Liver (tissue), 9 donors: ENCODE data around the gene THSD4. TPM values are rescaled to one million over a fixed set of nuclear protein-coding genes. Genes with fewer than 3 reads are reported as not detected.

Experiments
- DNase-seq: peaks from one replicate; pipeline ENCODE4 v3.0.0-alpha.2; 2017; ENCODE audit warnings: low spot score
- H3K27ac ChIP-seq, 2 donors: one replicate each; pipeline ENCODE4 v1.7.0; 2013; ENCODE audit warnings: inconsistent platforms in 2 of 2, low read length in 2 of 2, control low read depth in 1 of 2, low read depth in 1 of 2, mild to moderate bottlenecking in 1 of 2
- H3K27me3 ChIP-seq, 4 donors: one replicate each; pipeline versions ENCODE4 v1.6.1 to v1.7.0; 2013; ENCODE audit warnings: low read length in 3 of 4, inconsistent platforms in 1 of 4, mild to moderate bottlenecking in 1 of 4, moderate library complexity in 1 of 4; ENCODE audit not compliant: control insufficient read depth in 4 of 4, insufficient read depth in 4 of 4
- H3K36me3 ChIP-seq, 4 donors: one replicate each; pipeline versions ENCODE4 v1.6.1 to v1.7.0; 2013; ENCODE audit warnings: low read length in 3 of 4, mild to moderate bottlenecking in 3 of 4, low read depth in 1 of 4, moderate library complexity in 1 of 4; ENCODE audit not compliant: control insufficient read depth in 4 of 4, insufficient read depth in 3 of 4
- H3K4me1 ChIP-seq, 4 donors: one replicate each; pipeline versions ENCODE4 v1.6.1 to v1.7.0; 2013; ENCODE audit warnings: low read length in 3 of 4, mild to moderate bottlenecking in 3 of 4, moderate library complexity in 1 of 4; ENCODE audit not compliant: control insufficient read depth in 4 of 4, insufficient read depth in 4 of 4
- H3K4me3 ChIP-seq, 3 donors: one replicate each; pipeline versions ENCODE4 v1.6.1 to v1.7.0; 2013; ENCODE audit warnings: low read length in 3 of 3, control low read depth in 1 of 3, low read depth in 1 of 3, mild to moderate bottlenecking in 1 of 3
- H3K9ac ChIP-seq, 2 donors: one replicate each; pipeline ENCODE4 v1.7.0; 2013; ENCODE audit warnings: low read length in 2 of 2, mild to moderate bottlenecking in 2 of 2, moderate library complexity in 2 of 2, control low read depth in 1 of 2, low read depth in 1 of 2
- H3K9me3 ChIP-seq, 4 donors: one replicate each; pipeline versions ENCODE4 v1.6.1 to v1.7.0; 2013; ENCODE audit warnings: low read length in 3 of 4; ENCODE audit not compliant: control insufficient read depth in 4 of 4
- CTCF ChIP-seq: fragments of 150-350 bp; IDR thresholded peaks from 2 replicates; pipeline ENCODE4 v1.5.1; 2017; ENCODE audit warnings: improper control_type of control experiment, low read depth, low read length; ENCODE audit not compliant: missing input control
- EGR1 ChIP-seq, 2 donors: IDR thresholded peaks; 2 replicates each; pipeline ENCODE4 v1.6.1; 2016 to 2018; ENCODE audit warnings: antibody characterized with exemption in 2 of 2, low read depth in 2 of 2
- FOXA1 ChIP-seq: IDR thresholded peaks from 2 replicates; pipeline ENCODE4 v1.6.1; 2016; ENCODE audit warnings: antibody characterized with exemption
- HNF4A ChIP-seq, 2 donors: conservative IDR thresholded peaks; 2 replicates each; pipeline ENCODE4 v1.6.1; 2016; ENCODE audit warnings: antibody characterized with exemption in 2 of 2, mild to moderate bottlenecking in 2 of 2
- HNF4G ChIP-seq: IDR thresholded peaks from 2 replicates; pipeline ENCODE4 v1.6.1; 2016; ENCODE audit warnings: antibody characterized with exemption
- JUND ChIP-seq, 2 donors: IDR thresholded peaks; 2 replicates each; pipeline ENCODE4 v1.6.1; 2016; ENCODE audit warnings: antibody characterized with exemption in 2 of 2
- MAX ChIP-seq: IDR thresholded peaks from 2 replicates; pipeline ENCODE4 v1.6.1; 2016; ENCODE audit warnings: antibody characterized with exemption
- NR2F2 ChIP-seq: IDR thresholded peaks from 2 replicates; pipeline ENCODE4 v1.6.1; 2016; ENCODE audit warnings: antibody characterized with exemption
- RAD21 ChIP-seq, 2 donors: IDR thresholded peaks; 2 replicates each; pipeline ENCODE4 v1.6.1; 2016; ENCODE audit warnings: antibody characterized with exemption in 2 of 2, mild to moderate bottlenecking in 2 of 2
- REST ChIP-seq: IDR thresholded peaks from 2 replicates; pipeline ENCODE4 v1.6.1; 2016; ENCODE audit warnings: antibody characterized with exemption, mild to moderate bottlenecking
- RXRA ChIP-seq, 2 donors: IDR thresholded peaks; 2 replicates each; pipeline ENCODE4 v1.6.1; 2017 to 2018; ENCODE audit warnings: antibody characterized with exemption in 2 of 2, mild to moderate bottlenecking in 1 of 2
- SP1 ChIP-seq: IDR thresholded peaks from 2 replicates; pipeline ENCODE4 v1.6.1; 2018; ENCODE audit warnings: antibody characterized with exemption, mild to moderate bottlenecking
- TAF1 ChIP-seq: conservative IDR thresholded peaks from 2 replicates; pipeline ENCODE4 v1.6.1; 2016; ENCODE audit warnings: antibody characterized with exemption, mild to moderate bottlenecking
- YY1 ChIP-seq: IDR thresholded peaks from 2 replicates; pipeline ENCODE4 v1.6.1; 2016; ENCODE audit warnings: antibody characterized with exemption, mild to moderate bottlenecking
- ZBTB33 ChIP-seq: IDR thresholded peaks from 2 replicates; pipeline ENCODE4 v1.6.1; 2016; ENCODE audit warnings: antibody characterized with exemption
- WGBS: extraction: QIAGEN DNeasy Blood & Tissue Kit; methylation state at CpG from one replicate; pipeline ENCODE4 v1.1.7; 2013; 5-methylcytosine and 5-hydroxymethylcytosine counted together
- polyA plus RNA-seq, 2 donors: library from polyadenylated mRNA; stranded (reverse) in 1 of 2; unstranded in 1 of 2; fragments of 200-250 nt in 1 of 2; fragments of >200 nt in 1 of 2; fragmentation: Nextera tagmentation in 1 of 2; extraction: Ambion mirVana in 1 of 2; gene quantifications; one replicate each; pipeline versions ENCODE4 v1.2.1 to v1.2.3, GENCODE V29; 2013 to 2015
- total RNA-seq, 2 donors: library from RNA; depleted of rRNA; stranded (reverse); fragments of >200 nt; gene quantifications; one replicate each; pipeline ENCODE4 v1.2.3, GENCODE V29; 2014
- donor health status: healthy.
- donor health status: healthy.
- donor health status: healthy.
- donor health status: healthy.
- donor health status: healthy.

THSD4 gene
- total and polyA plus RNA-seq, 4 donors: 0.23 to 11.5 (median 1.9) TPM

GRCh38 chr15:71280206-71280605 lies 164.9 kb downstream of the THSD4 start:
- Histone ChIP-seq H3K4me3 (no peak overlapping the region), H3K27me3 (no peaks in the 10 kb centered on the region), H3K9me3 (no peaks in the 10 kb centered on the region), H3K36me3 (no peaks in the 10 kb centered on the region), H3K9ac (no peak overlapping the region), H3K27ac (peak overlapping the region; percentile 96 to 97), H3K4me1 (peaks cover 5 to 28% (median 12%) of the 10 kb centered on the region in 4 donors)
- TF ChIP-seq FOXA1 (no peak), SP1 (no peak), RAD21 (IDR thresholded peaks at IDR 0.05) (no peak), MAX (no peak), EGR1 (IDR thresholded peaks at IDR 0.05; ENCODE audit: low read depth in 2 of 2) (no peak), JUND (IDR thresholded peaks at IDR 0.05) (no peak), ZBTB33 (no peak), NR2F2 (no peak)
- no peak for DNase-seq
- WGBS: 51% methylated on average over 1 of the region's 1 CpG

GRCh38 chr15:71281256-71281655 lies 166.0 kb downstream of the THSD4 start:
- Histone ChIP-seq H3K27me3 (no peaks in the 10 kb centered on the region), H3K9me3 (no peaks in the 10 kb centered on the region), H3K36me3 (no peaks in the 10 kb centered on the region), H3K4me1 (peaks cover 5 to 28% (median 12%) of the 10 kb centered on the region in 4 donors), H3K27ac (peak overlapping the region in 1 of 2 donors; percentile 97), H3K9ac (no peak overlapping the region), H3K4me3 (no peak overlapping the region)
- TF ChIP-seq RAD21 (IDR thresholded peaks at IDR 0.05): no peak
- no peak for TF ChIP-seq MAX
- no peak for TF ChIP-seq HNF4G
- no peak for TF ChIP-seq FOXA1
- 81% methylated on average over 3 of the region's 3 CpGs for WGBS
- DNase-seq: no peak

GRCh38 chr15:71282076-71282475 lies 166.8 kb downstream of the THSD4 start:
- no peaks in the 10 kb centered on the region for H3K9me3 ChIP-seq
- H3K4me1 ChIP-seq: peaks cover 5 to 28% (median 12%) of the 10 kb centered on the region in 4 donors
- H3K27ac ChIP-seq: no peak overlapping the region
- no peak overlapping the region for H3K4me3 ChIP-seq
- no peaks in the 10 kb centered on the region for H3K27me3 ChIP-seq
- no peak overlapping the region for H3K9ac ChIP-seq
- no peaks in the 10 kb centered on the region for H3K36me3 ChIP-seq
- 78% methylated on average over 3 of the region's 3 CpGs for WGBS
- TF ChIP-seq YY1 (no peak), CTCF (no peak), EGR1 (IDR thresholded peaks at IDR 0.05; ENCODE audit: low read depth in 2 of 2) (no peak), TAF1 (no peak), RAD21 (IDR thresholded peaks at IDR 0.05) (no peak), RXRA (IDR thresholded peaks at IDR 0.05) (no peak), HNF4G (no peak), HNF4A (conservative IDR thresholded peaks at IDR 0.05) (no peak), FOXA1 (no peak), SP1 (no peak), JUND (IDR thresholded peaks at IDR 0.05) (no peak), REST (no peak), NR2F2 (no peak), MAX (no peak)
- no peak for DNase-seq
